22Rv1 (cell line): ENCODE results near the gene ZNF423.

Experiments
- ZFX ChIP-seq: fragments of 450-650 bp; IDR thresholded peaks from 2 replicates; pipeline ENCODE4 v1.6.1; 2017; ENCODE audit warnings: antibody characterized with exemption, borderline replicate concordance
- TF ChIP-seq, protein P1 (sequence below): fragments of 450-650 bp; IDR thresholded peaks from 2 replicates; pipeline ENCODE4 v1.5.1; 2017; ENCODE audit warnings: mild to moderate bottlenecking

DNA sequence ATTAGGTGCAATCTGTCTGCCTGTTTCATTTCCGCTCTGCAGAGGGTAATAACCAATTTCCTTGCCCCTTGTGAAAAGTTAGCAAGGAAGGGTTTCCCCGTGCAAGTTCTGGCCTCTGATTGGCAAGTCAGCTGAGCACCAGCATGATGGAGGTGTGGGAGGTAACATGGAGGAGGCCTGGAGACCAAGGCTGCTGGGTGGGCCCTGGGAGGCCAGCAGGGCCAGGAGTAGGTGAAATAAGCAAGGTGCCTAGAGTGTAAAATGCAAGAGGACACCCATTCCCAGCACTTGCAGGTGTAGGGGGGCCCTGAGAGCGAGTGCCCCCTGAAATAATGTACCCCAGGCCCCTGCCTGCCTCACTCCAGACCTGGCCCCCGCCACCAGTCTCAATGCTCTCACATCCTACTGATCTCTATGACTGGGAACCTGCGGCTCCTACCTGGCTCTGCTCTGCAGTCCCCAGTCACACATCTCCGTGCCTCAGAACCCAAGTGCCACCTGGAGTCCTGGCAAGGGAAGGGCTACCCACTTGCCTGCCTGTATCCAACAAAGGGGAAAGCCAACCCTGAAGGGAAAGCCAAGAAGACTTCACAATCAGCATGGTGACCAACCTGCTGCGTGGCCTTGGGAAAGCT, 366.1 kb downstream of the ZNF423 start:
- TF ChIP-seq, protein P1, sequence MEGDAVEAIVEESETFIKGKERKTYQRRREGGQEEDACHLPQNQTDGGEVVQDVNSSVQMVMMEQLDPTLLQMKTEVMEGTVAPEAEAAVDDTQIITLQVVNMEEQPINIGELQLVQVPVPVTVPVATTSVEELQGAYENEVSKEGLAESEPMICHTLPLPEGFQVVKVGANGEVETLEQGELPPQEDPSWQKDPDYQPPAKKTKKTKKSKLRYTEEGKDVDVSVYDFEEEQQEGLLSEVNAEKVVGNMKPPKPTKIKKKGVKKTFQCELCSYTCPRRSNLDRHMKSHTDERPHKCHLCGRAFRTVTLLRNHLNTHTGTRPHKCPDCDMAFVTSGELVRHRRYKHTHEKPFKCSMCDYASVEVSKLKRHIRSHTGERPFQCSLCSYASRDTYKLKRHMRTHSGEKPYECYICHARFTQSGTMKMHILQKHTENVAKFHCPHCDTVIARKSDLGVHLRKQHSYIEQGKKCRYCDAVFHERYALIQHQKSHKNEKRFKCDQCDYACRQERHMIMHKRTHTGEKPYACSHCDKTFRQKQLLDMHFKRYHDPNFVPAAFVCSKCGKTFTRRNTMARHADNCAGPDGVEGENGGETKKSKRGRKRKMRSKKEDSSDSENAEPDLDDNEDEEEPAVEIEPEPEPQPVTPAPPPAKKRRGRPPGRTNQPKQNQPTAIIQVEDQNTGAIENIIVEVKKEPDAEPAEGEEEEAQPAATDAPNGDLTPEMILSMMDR: no peak
- no peak for TF ChIP-seq ZFX
